ENCODE data around the gene ABCA9.
"Not testable (repeated sequence)": the region's sequence is repeated elsewhere in the genome, so short reads cannot be mapped to it uniquely, and the experiment has no call there.

- TF ChIP-seq CTCF (IDR thresholded peaks at IDR 0.05); USF2 (IDR thresholded peaks at IDR 0.05); ZSCAN20 (CRISPR knock-in tag; IDR thresholded peaks at IDR 0.05): not testable (repeated sequence)
These were observed 101.6 kb downstream of the ABCA9 start for GRCh38 chr17:68959117-68959516.

Measured in A549 (cell line).